HL-60 (cell line): ENCODE measurements around the gene PBX3.

Source experiments
- CTCF ChIP-seq: IDR thresholded peaks from one replicate; pipeline ENCODE4 v1.5.1; 2011; ENCODE audit warnings: low read length, control low read depth, inconsistent platforms; ENCODE audit not compliant: insufficient read depth
- POLR2AphosphoS5 ChIP-seq: IDR thresholded peaks from 2 replicates; pipeline ENCODE4 v1.6.1; 2012; ENCODE audit warnings: low read depth
- REST ChIP-seq: IDR thresholded peaks from 2 replicates; pipeline ENCODE4 v1.6.1; 2012; ENCODE audit warnings: low read depth; ENCODE audit not compliant: insufficient replicate concordance

- TF ChIP-seq CTCF (no peak), POLR2AphosphoS5 (no peak), REST (no peak)
These were observed 157.1 kb downstream of the PBX3 start for GRCh38 chr9:125904155-125904851.
